HG03558 (cell line): ENCODE data around the gene MRPL20.
"Not testable (repeated sequence)": the region's sequence is repeated elsewhere in the genome, so short reads cannot be mapped to it uniquely, and the experiment has no call there.

ENCODE experiments used
- ATAC-seq: cut with Tn5 transposase; IDR thresholded peaks from one replicate; pipeline ENCODE4 v1.9.1; 2021; ENCODE audit warnings: moderate number of reproducible peaks; ENCODE audit not compliant: unreplicated experiment; ENCODE audit errors: extremely low read depth

Gene MRPL20

DNA sequence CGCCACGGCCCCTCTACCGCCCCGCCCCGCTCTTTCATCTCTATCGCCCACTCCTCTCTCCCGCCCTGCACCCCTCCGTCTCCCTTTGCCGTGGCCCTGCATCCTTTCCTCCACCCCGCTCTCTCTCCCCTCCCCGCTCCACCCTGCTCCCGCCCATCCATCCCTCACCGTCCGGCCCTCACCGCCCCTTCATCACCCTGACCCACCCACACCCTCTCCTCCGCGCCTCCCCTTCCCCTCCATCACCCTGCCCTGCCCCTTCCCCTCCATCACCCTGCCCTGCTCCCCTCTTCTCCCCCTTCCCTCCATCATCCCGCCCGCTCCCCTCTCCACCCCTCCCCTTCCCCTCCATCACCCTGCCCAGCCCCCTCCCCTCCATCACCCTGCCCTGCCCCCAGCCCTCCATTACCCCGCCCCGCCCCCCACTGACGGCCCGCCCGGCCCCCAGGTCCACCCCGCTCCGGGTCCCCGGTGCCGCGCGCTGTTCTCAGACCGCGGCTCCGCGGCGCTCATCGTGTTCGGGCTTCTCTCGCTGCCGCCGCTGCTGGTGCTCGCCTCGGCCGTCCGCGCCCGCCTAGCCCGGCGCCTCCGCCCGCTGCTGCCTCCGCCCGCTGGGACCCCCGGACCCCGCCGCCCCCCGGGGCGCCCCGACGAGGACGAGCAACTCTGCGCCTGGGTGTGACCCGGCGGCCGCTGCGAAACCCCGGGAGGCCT lies 20.2 kb upstream of the MRPL20 start:
- no peak for ATAC-seq

DNA sequence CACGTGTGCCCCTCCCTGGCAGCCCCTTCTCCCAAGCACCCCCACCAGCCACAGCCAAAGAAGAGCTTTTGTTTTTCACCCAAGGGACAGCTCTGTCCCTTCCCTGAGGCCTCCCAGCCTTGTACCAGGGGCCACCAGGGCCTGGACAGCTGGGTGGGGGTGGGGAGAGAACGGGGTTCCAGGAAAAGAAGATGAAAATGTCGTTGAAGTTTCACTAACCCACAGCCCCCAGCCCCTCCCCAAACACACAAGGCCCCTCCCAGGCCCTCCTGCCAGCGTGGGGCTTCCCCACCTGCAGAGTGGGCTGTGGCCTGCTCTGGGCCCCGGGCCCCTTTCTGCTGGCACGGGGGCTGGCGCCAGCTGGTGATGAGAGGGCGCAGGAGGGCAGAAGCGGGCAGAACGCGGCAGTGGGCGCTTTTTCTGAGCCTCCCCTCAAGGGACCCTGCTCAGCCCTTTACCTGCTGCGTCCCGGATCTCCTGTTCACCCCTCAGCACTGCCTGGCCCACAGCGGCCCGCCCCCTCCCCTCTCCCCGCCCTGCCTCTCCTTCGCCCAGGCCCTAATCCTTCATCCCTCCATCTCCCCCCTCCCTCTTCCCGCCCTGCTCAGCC lies 19.5 kb upstream of the MRPL20 start:
- no peak for ATAC-seq

DNA sequence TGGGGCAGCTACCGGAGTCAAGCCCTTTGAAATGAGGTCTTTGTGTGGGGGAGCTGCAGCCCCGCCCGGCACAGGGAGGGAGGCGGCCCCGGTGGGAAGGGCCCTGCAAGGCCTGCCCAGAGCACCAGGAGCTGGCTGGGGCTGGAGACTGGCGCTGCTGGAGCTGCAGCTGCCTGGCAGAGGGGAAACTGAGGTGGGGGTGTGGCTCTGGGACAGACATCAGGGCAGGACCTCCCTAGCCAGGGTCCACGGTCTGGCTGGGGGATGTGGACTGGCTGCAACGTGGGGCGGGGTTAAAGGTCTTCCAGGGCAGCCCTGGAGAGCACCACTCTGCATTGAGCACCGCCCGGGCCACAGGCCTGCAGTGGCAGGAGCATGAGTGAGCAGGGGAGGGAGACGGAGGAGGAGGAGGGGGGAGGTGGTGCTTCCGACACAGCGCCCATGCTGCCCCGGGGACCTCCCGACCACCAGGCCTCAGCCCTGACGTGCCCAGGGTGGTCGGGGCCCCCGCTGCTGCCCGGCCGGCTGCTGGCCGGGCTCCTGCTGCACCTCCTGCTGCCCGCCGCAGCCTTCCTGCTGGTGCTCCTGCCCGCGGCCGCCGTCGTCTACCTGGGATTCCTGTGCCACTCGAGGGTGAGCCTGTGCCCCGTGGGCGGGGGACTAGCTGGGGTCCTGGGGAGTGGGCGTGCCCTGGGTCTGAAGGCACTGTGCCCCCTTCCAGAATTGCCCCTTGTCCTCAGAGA lies 18.8 kb upstream of the MRPL20 start:
- ATAC-seq: no peak

DNA sequence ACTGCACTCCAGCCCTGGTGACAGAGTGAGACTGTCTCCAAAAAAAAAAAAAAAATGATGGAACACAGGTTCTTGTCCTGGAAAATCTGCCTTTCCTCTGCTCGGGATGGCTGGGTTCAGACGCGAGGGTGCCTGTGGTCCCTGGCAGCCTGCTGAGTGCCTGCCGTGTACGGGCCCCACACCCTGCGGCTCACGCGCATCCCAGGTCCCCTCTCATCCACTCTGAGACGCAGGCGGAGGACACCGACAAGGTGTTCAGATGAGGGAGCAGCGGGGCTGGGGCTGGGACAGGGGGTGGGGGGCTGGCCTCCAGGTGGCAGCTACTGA lies 18.3 kb upstream of the MRPL20 start:
- ATAC-seq: no peak

DNA sequence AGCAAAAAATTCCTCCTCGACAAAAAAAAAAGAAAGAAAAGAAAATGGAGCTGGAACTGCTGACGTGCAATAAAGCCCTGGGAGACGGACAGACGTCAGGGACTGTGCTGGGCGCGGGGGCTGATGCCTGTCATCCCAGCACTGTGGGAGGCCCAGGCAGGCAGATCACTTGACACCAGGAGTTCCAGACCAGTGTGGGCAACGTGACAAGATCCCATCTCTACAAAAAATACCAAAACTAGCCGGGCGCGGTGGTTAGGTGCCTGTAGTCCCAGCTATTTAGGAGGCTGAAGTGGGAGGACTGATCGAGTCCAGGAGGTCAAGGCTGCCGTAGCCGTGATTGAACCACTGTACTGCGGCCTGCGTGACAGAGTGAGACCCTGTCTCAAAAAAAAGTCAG lies 17.6 kb upstream of the MRPL20 start:
- no peak for ATAC-seq

DNA sequence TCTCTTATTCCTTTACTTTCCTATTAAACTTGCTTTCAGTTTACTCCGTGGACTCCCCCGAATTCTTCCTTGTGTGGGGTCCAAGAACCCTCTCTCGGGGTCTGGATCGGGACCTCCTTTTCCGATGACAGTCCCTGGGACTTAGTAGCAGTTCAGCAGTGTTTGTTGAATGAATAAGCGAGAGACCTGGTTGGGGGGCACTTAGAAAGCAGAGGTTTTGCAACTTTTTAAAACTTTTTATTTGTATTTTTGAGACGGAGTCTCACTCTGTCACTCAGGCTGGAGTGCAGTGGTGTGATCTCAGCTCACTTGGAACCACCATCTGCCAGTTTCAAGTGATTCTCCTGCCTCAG lies 16.1 kb upstream of the MRPL20 start:
- no peak for ATAC-seq

DNA sequence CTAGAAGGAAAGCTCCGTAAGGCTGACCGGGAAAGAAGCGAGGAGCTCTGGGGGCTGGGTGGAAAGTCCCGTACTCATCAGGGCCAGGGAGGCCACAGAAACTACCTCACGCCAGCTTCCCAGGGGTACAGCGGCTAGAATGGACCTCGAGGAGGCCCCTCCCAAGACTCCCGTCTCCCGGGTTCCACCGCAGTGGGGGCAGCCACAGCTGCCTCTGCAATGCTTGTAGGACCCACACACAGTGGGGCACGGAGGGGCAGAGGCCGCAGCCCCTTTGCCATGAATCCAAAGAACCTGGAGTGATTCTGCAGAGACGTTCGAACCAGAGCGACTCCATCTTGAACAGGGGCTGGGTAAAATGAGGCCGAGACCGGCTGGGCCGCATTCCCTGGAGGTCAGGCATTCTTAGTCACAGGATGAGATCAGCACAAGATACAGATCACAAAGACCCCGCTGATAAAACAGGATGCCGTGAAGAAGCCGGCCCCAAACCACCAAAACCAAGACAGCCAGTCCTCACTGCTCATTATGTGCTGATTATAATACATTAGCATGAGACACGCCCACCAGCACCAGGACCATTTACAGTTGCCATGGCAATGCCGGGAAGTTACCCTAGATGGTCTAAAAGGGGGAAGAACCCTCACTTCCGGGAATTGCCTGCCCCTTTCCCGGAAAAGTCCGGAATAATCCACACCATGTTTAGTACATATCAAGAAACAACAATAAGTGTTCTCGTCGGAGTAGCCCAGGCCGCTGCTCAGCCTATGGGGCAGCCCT lies 15.6 kb upstream of the MRPL20 start:
- ATAC-seq: no peak

DNA sequence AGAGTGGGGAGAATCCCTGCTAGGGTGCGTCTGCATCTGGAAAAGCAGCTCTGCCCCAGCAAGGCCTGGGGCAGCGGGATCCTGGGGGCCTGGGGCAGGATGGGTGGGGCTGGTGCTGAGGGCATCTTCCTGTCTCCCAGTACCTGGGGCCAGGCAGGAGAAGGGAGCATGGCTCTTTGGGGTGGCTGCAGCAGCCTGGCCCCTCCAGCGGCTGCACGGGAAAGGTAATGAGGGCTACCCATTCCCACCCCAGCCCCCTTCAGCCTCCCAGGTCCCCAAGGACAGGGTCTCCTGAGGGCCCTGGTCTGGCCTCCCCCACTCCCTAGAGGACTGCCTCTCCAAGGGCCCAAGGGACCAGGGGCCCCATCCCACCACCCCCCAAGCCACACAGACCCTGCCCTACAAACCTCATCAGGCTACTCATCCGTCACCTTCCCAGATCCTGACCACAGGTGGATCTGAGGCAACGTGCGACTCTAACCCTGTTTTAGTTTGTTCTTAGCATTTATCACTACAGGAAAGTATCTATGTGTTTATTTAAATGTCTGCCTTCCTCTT lies 14.9 kb upstream of the MRPL20 start:
- ATAC-seq: no peak

DNA sequence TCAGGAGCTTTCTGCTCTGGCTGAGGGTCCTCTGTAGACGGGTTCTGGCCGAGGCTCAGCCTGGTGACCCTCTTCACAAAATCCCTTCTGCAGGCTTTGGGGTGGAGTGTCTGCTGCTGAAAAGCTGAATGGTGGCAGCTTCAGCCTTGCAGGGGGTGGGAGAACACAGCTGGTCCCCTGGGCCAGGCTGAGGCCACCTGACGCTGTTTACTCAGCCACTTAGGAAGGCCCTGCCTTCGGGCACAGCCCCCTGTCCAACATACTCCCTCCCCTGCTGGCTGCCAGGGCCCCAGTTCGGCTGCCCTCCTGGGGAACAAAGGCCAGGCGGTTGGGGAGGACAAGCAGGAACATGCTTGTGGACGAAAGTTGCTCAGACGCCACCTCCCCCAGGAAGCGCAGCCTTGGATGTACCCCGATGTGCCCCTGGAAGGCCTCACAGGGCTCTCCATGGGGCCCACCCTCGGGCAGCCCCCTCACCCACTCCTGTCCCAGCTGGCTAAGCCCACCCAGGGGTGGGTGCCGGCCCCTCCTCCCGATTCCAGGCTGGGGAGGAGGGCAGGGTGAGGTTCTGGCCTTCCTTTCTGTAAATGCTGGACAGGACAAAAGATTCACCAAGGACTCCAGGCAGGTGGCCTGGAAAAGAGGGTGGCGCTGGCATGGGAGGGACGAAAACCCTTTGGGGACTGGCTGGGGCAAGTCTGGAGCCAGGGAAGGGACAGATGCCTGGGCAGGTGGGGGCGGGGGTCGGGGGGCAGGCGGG lies 14.2 kb upstream of the MRPL20 start, which contains the start of gene ANKRD65:
Gene ANKRD65 (minus strand): TSS at position 130 of the 760 bp plus-strand sequence. CDS start 271 bp downstream, outside the sequence.
- ATAC-seq: no peak

DNA sequence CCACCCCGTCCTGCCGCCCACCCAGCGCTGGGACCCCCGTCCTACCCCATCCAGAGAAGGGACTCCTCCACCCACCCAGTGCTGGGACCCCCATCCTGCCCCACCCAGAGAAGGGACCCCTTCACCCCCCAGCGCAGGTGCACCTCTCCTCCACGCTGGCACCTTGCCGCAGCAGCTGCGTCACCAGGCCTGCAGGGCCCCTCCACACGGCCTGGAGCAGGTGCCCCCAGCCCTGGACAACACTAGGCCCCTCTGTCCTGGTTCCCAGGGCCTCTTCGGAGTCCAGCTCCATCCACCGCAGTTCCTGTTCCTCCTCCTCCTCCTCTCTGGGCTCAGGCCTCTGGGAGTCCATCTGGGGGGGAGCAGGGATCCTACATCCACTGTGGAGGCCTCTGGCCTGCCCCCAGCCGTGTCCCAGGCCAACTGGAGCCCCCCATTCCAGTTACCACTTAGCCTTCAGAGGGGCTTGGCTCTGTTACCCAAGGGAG lies 13.6 kb upstream of the MRPL20 start:
- no peak for ATAC-seq

DNA sequence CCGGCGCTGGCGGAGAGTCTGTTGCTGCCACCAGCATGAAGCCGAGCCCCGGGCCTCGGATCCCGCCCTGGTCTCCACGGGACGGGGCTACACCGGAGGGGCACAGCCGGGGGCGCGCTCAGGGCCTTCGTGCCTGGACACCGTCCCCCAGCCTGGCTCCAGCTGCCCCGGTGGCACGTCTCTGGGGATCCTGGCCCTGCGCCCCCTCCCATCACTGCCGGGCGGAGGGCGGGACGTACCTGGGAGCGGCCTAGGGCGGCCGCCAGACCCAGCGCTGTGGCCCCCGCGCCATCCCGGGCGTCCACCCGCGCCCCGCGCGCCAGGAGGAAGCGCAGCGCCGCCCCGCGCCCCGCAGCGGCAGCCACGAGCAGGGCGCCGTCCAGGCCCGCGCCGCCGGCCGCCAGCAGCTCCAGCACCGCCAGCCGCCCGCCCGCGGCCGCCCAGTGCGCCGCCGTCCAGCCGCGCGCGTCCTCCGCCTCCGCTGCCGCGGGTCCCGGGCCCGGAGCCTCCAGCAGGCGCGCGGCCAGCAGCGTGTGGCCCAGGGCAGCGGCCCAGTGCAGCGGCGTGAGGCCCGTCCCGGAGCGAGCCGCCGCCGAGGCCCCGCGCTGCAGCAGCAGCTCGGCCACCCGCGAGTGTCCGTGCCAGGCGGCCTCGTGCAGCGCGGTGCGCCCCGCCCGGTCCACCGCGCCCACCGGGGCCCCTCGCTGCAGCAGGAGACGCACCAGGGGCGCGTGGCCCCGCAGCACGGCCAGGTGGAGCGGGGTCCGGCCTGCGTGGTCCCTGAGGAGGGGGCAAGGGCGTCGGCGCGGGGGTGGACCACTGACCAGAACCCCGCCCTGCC lies 12.9 kb upstream of the MRPL20 start:
- ATAC-seq: no peak

DNA sequence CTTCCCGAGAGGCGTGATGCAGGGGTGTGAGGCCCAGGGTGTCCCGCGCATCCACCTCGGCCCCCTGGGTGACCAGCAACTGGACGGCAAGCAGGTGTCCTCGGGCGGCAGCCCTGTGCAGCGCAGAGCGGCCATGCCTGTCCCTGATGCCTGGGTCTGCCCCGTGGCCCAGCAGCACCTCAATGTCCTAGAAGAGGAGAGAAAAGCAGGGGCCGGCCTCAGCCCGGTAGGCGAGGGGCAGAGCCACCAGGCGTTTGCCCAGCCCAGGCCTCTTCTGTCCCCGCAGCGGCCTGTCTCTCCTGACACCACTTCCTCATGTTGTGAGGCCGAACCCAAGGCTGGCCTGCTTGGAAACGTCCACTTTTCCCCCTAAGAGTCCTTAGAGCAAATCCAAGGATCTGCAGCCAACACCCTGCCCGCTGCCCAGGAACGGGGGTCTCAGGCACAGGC lies 12.3 kb upstream of the MRPL20 start:
- no peak for ATAC-seq

DNA sequence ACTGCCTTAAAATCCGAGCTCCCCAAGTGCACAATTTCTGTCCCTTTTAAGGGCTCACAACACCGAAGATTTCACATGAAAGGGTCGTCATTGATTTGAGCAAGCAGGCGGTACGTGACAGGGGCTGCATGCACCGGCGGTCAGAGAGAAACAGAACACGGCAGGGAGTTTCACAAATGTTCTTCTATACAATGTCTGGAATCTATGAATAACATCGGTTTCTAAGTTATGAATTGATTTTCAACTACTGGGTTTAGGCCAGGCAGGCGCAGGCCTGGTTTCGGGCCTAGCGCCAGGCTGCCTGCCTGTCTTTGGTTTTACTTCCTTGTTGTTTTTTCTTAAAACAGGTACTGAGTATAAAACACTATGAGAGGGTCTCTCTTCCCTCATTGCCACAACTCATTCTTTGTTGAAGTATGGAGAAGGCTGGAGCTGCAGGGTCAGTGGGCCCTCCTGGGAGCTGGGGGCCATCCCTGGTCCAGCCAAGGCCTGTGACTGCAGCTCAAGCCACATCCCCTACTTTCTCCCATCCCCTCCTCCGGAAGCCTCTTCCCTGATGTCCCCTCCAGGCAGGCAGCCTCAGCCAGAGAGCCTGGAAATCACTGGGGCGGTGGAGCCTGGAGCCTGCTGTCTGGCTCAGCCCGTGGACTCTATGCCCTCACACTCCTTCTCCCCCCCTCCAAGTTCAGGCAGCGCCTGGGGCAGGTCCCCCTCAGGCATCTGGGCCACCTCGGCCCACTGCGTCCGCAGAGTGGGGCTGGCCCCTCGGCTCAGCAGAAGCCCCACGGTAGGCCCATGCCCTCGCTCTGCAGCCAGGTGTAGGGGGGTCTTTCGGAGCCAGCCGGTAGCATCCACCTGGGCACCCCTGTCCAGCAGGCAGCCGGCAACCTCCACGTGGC lies 11.6 kb upstream of the MRPL20 start:
- no peak for ATAC-seq

DNA sequence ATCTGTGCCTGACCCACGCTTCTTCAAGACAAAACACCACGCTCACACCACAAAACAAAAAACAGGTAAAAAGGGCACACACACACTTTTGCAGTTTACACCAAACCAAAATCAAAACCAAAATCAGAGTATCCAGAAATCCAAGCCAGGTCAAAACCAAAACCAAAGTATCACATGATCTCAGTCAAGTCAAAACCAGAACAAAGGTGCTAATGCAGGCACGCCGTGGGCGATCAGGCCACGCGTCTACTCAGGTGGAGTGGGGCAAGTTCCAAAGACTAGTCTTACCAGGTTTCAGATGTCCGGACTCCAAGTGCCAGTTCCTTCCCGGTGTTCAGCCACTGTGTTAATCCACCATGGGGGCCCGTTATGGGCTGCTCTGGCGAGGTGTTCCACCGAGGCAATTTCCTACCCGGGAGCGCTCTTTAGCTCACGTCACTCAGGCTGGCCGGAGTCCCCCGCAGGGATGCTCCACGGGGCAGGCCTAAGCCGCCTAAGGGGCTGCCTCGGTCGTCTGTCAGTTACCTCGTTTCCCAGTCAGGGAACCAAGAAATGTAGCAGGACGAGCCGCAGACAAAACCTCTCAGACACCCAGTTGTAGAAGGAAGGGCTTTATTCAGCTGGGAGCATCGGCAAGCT lies 10.9 kb upstream of the MRPL20 start:
- not testable (repeated sequence) for ATAC-seq

DNA sequence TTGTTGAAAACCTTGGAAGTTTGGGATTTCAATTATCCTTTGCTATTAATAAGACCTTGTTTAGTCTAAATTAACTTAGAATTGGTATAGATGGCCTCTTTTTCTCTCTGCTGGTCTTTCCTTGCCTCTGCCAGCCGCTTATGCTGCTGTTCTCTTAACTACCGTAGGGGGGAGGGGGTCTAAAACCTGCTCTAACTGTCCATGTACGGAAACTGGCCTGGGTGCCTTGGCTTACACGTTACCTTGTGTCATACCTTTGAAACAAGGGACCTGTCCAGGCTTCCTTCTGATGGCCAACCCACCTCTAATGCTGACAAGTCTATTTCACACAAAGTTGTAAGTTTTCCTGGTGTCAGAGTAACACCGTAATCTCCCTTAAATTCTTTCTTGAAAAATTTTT lies 10.3 kb upstream of the MRPL20 start:
- not testable (repeated sequence) for ATAC-seq

DNA sequence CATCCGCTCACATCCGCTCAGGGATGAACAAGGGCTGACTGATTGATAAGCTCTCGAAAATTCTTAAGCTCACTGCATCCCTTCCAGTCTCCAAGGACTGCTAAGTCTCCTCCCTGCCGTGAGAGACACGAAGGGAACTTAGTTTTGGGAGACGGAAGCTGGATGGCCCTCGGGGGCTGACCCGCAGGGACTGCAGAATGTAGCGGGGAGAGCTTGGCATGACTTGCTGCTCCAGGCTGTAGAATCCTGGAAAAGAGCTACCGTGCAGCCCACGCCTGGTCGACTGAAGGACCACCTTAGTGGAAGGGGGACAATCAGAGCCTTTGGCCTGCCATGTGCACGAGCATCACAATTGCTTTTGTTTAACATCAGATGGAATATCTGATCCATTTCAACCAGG lies 8.7 kb upstream of the MRPL20 start:
- ATAC-seq: no peak

DNA sequence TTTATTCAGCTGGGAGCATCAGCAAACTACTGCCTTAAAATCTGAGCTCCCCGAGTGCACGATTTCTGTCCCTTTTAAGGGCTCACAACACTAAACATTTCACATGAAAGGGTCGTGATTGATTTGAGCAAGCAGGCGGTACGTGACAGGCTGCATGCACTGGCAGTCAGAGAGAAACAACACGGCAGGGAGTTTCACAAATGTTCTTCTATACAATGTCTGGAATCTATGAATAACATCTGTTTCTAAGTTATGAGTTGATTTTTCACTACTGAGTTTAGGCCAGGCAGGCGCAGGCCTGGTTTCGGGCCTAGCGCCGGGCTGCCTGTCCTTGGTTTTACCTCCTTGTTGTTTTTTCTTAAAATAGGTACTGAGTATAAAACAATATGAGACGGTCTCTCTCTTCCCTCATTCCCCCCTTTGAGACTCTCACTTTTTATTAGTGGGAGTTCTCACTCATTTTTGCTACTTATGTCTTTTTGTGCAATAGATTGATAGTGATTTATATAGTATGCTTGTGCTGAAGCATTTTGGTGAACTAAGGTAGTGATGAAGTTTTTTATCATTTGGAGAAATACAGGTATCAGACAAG lies 5.3 kb upstream of the MRPL20 start:
- not testable (repeated sequence) for ATAC-seq
